Vagina (tissue), 2 donors: Measurements from ENCODE around the gene MATCAP1. TPM values are rescaled to one million over a fixed set of nuclear protein-coding genes. Genes with fewer than 3 reads are reported as not detected.

Experiments used
- DNase-seq, 2 donors: peaks; one replicate each; pipeline ENCODE4 v3.0.0-alpha.2; 2017; ENCODE audit errors: extremely low spot score in 2 of 2
- H3K27ac ChIP-seq: fragments of 200-600 bp; sonication (generic); one replicate; pipeline ENCODE4 v1.5.1; 2019
- H3K27me3 ChIP-seq: fragments of 200-600 bp; sonication (generic); one replicate; pipeline ENCODE4 v1.5.1; 2019
- H3K36me3 ChIP-seq, 2 donors: fragments of 200-600 bp; sonication (generic); one replicate each; pipeline ENCODE4 v1.5.1; 2017 to 2019
- H3K4me1 ChIP-seq: fragments of 200-600 bp; sonication (generic); one replicate; pipeline ENCODE4 v1.5.1; 2019
- H3K4me3 ChIP-seq, 2 donors: fragments of 200-600 bp; sonication (generic); 1 replicate in 1 of 2; 2 replicates in 1 of 2; pipeline ENCODE4 v1.5.1; 2016 to 2019
- H3K9me3 ChIP-seq: fragments of 200-600 bp; sonication (generic); one replicate; pipeline ENCODE4 v1.5.1; 2019
- CTCF ChIP-seq, 3 experiments: fragments of 450-650 bp in 2 of 3; fragments of 200-600 bp in 1 of 3; sonication (generic) in 1 of 3; IDR thresholded peaks; one replicate each; pipeline ENCODE4 v1.5.1; 2017 to 2019; ENCODE audit warnings: antibody characterized with exemption in 3 of 3, mild to moderate bottlenecking in 2 of 3, moderate library complexity in 2 of 3
- POLR2A ChIP-seq, 2 donors: fragments of 450-650 bp; IDR thresholded peaks; one replicate each; pipeline ENCODE4 v1.6.1; 2017; ENCODE audit warnings: antibody characterized with exemption in 2 of 2, mild to moderate bottlenecking in 2 of 2, moderate library complexity in 2 of 2
- POLR2AphosphoS5 ChIP-seq, 2 donors: sonication (generic); formaldehyde crosslinking; IDR thresholded peaks; one replicate each; pipeline ENCODE4 v1.9.0; 2017; ENCODE audit warnings: antibody characterized with exemption in 2 of 2, mild to moderate bottlenecking in 2 of 2, low read depth in 1 of 2; ENCODE audit not compliant: insufficient read depth in 1 of 2
- intact Hi-C: fragments of 100-400 bp; cut with DNase I; formaldehyde crosslinking; loops from one replicate; pipeline ENCODE4 v1.15.1; 2023
- total RNA-seq: library from RNA; depleted of rRNA; stranded (reverse); fragments of >200 nt; gene quantifications from one replicate; pipeline ENCODE4 v1.2.3, GENCODE V29; 2016

MATCAP1 gene
- total RNA-seq, 1 donor from 2014 or later: 17.4 TPM

GRCh38 chr16:67170949-67171649, 12.7 kb downstream of the MATCAP1 start:
- TF ChIP-seq POLR2AphosphoS5 (IDR thresholded peaks at IDR 0.05; ENCODE audit: insufficient read depth in 1 of 2, low read depth in 1 of 2) (no peak), CTCF (IDR thresholded peaks at IDR 0.05) (no peak), POLR2A (IDR thresholded peaks at IDR 0.05) (no peak)
- intact Hi-C loops: no loop called here

DNA sequence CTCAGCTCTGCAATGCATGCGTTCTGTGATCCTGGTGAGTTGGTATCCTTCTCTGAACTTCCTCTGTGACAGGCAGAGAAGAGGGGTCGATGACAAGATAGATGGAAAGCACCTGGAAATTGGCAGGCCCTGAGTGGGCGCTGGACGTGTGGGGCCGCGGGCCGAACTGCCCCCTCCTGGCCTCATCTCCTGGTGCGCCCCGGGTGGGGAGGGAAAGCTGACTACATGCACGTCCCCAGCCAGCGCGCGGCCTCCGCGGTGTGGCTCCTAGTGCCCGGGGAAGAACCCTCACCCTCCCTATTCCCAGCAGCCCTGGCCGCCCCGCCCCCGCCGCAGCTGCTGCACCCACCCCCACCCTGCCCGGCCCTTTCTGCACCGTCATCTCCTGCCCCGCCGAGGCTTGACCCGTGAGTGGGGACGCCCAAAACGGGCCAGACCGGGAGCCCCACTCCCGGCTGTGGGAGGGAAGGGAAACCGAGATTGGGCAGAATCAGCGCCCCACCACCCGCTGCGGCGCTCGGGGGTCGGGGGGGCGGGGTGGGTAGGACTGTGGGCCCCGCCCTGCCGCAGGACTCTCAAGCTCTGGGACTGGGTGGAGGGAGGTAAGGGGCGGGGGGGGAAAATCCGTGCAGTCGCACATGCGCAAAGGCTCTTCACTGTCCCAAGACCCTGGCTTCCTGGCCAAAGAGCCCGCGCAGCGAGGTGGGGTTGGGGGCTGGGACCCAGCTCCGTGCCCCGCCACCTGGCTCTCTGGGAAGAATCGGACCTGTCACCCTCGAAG, 13.4 kb downstream of the MATCAP1 start, which contains the start of gene NOL3:
Gene NOL3 (plus strand): TSS at position 371 of the 781 bp plus-strand sequence.
- peaks cover 54% of the 10 kb centered on the region for H3K4me1 ChIP-seq
- peak within 1 kb of the TSS; percentile 45 to 60 for H3K4me3 ChIP-seq
- H3K27me3 ChIP-seq: no peaks in the 10 kb centered on the region
- peak in 1 of 2 donors; percentile 32 for TF ChIP-seq POLR2A (IDR thresholded peaks at IDR 0.05)
- TF ChIP-seq POLR2AphosphoS5 (IDR thresholded peaks at IDR 0.05; ENCODE audit: insufficient read depth in 1 of 2, low read depth in 1 of 2): peak in 1 of 2 donors; percentile 71
- TF ChIP-seq CTCF (IDR thresholded peaks at IDR 0.05): peak in 1 of 3 experiments; percentile 11
- peak within 1 kb of the TSS; percentile 96 for H3K27ac ChIP-seq
- DNase-seq: no peak
- no peaks in the 10 kb centered on the region for H3K36me3 ChIP-seq
- H3K9me3 ChIP-seq: no peaks in the 10 kb centered on the region
- intact Hi-C loops: no loop called here

More at GRCh38 chr16:67170949-67171649, 12.7 kb downstream of the MATCAP1 start:
- peak overlapping the region; percentile 96 for H3K27ac ChIP-seq
- no peaks in the 10 kb centered on the region for H3K9me3 ChIP-seq
- no peaks in the 10 kb centered on the region for H3K27me3 ChIP-seq
- no peak for DNase-seq
- H3K4me1 ChIP-seq: peaks cover 54% of the 10 kb centered on the region
- H3K4me3 ChIP-seq: peak overlapping the region; percentile 45 to 60
- no peaks in the 10 kb centered on the region for H3K36me3 ChIP-seq

DNA sequence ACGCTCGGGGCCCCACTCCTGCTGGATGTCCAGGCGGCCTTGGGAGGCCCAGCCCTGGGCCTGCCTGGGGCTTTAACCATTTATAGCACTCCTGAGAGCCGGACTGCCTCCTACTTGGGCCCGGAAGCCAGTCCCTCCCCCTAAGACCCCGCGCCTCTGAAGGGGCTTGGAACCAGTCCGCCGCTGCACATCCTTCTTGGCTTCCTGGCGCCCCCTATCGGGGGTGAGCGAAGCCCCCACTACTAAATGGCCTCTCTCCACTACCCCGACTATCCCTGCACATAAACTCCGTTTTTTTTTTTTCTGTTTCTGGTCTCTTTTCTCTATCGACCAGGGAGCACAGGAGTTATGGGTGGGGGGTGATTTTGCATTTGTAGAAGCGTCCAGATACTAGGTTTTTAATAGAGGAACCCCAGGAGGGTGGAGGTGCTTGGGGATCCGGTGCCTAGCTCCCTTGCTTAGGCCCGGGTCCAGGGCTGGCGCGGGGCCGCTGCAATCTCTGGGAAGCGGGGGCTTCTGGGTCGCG, 14.1 kb downstream of the MATCAP1 start:
- no peaks in the 10 kb centered on the region for H3K27me3 ChIP-seq
- H3K4me3 ChIP-seq: peak overlapping the region; percentile 45 to 60
- peaks cover 54% of the 10 kb centered on the region for H3K4me1 ChIP-seq
- TF ChIP-seq CTCF (IDR thresholded peaks at IDR 0.05) (no peak), POLR2AphosphoS5 (IDR thresholded peaks at IDR 0.05; ENCODE audit: insufficient read depth in 1 of 2, low read depth in 1 of 2) (no peak), POLR2A (IDR thresholded peaks at IDR 0.05) (no peak)
- H3K27ac ChIP-seq: peak overlapping the region; percentile 96
- H3K9me3 ChIP-seq: no peaks in the 10 kb centered on the region
- no peak for DNase-seq
- H3K36me3 ChIP-seq: no peaks in the 10 kb centered on the region
- intact Hi-C loops: no loop called here

DNA sequence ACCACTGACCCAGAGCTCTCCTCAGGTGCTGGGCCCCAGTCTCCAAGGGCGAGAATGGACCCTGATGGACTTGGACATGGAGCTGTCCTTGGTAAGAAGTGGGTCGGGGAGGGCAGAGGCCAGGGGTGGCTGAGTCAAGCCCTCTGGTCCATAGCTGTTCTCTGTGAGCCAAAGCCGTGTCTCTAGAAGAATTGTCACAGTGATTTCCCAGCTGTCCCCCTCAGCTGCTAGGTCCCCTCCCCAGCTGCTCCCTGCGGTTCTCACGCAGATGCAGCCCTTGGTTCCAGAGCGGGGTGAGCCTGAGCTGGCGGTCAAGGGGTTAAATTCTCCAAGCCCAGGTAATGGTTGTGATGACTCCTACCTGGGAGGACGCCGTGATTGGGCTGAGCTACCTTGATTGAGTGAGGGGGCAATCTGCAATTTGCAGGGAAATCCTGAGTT, 14.7 kb downstream of the MATCAP1 start:
- Histone ChIP-seq H3K27ac (peak overlapping the region; percentile 96), H3K9me3 (no peaks in the 10 kb centered on the region), H3K4me3 (no peak overlapping the region), H3K4me1 (peaks cover 55% of the 10 kb centered on the region), H3K36me3 (no peaks in the 10 kb centered on the region), H3K27me3 (no peaks in the 10 kb centered on the region)
- TF ChIP-seq POLR2A (IDR thresholded peaks at IDR 0.05) (no peak), POLR2AphosphoS5 (IDR thresholded peaks at IDR 0.05; ENCODE audit: insufficient read depth in 1 of 2, low read depth in 1 of 2) (no peak), CTCF (IDR thresholded peaks at IDR 0.05) (no peak)
- intact Hi-C loops: no loop called here
- no peak for DNase-seq
